ENCODE results near the gene ROR1.

The ROR1 gene

GRCh38 chr1:63792152-63792551 is 18.3 kb downstream of the ROR1 start:
- DNase-seq (ENCODE audit: low spot score) (no peak), FAIRE-seq (no peak)

GRCh38 chr1:63793741-63794240 is 20.0 kb downstream of the ROR1 start:
- FAIRE-seq (no peak), DNase-seq (ENCODE audit: low spot score) (no peak)

- no peak for FAIRE-seq
- DNase-seq (ENCODE audit: low spot score): peak; percentile 17
Measured at GRCh38 chr1:63794354-63794753, 20.5 kb downstream of the ROR1 start.

GRCh38 chr1:63794939-63795378 is 21.1 kb downstream of the ROR1 start:
- FAIRE-seq (peak; percentile 98), DNase-seq (ENCODE audit: low spot score) (peak; percentile 88)

GRCh38 chr1:63795455-63795854 is 21.6 kb downstream of the ROR1 start:
- FAIRE-seq: no peak
- no peak for DNase-seq (ENCODE audit: low spot score)

GRCh38 chr1:63797056-63797726 is 23.4 kb downstream of the ROR1 start:
- peak; percentile 98 for FAIRE-seq
- peak; percentile 90 for DNase-seq (ENCODE audit: low spot score)

GRCh38 chr1:63798284-63798683 is 24.5 kb downstream of the ROR1 start:
- no peak for DNase-seq (ENCODE audit: low spot score)
- no peak for FAIRE-seq

GRCh38 chr1:63799307-63799706 is 25.5 kb downstream of the ROR1 start:
- DNase-seq (ENCODE audit: low spot score): no peak
- no peak for FAIRE-seq

- FAIRE-seq (no peak), DNase-seq (ENCODE audit: low spot score) (no peak)
Measured at GRCh38 chr1:63799820-63800219, 26.0 kb downstream of the ROR1 start.

GRCh38 chr1:63802109-63802508 is 28.3 kb downstream of the ROR1 start:
- FAIRE-seq (no peak), DNase-seq (ENCODE audit: low spot score) (no peak)

- no peak for FAIRE-seq
- DNase-seq (ENCODE audit: low spot score): no peak
Measured at GRCh38 chr1:63804829-63805484, 31.1 kb downstream of the ROR1 start.

- FAIRE-seq (no peak), DNase-seq (ENCODE audit: low spot score) (no peak)
Measured at GRCh38 chr1:63807046-63807445, 33.2 kb downstream of the ROR1 start.

- peak; percentile 94 for FAIRE-seq
- DNase-seq (ENCODE audit: low spot score): peak; percentile 63
Measured at GRCh38 chr1:63810936-63811469, 37.2 kb downstream of the ROR1 start.

- FAIRE-seq (no peak), DNase-seq (ENCODE audit: low spot score) (no peak)
Measured at GRCh38 chr1:63812071-63812700, 38.4 kb downstream of the ROR1 start.

GRCh38 chr1:63813829-63814277 is 40.0 kb downstream of the ROR1 start:
- peak; percentile 92 for FAIRE-seq

GRCh38 chr1:63816217-63816815 is 42.5 kb downstream of the ROR1 start:
- DNase-seq (ENCODE audit: low spot score): peak; percentile 44
- FAIRE-seq: peak; percentile 30

More at GRCh38 chr1:63813829-63814277, 40.0 kb downstream of the ROR1 start:
- peak; percentile 64 for DNase-seq (ENCODE audit: low spot score)

GRCh38 chr1:63817152-63817667 is 43.4 kb downstream of the ROR1 start:
- FAIRE-seq: peak; percentile 96

GRCh38 chr1:63817700-63818099 is 43.9 kb downstream of the ROR1 start:
- FAIRE-seq: no peak
- DNase-seq (ENCODE audit: low spot score): no peak

More at GRCh38 chr1:63817152-63817667, 43.4 kb downstream of the ROR1 start:
- DNase-seq (ENCODE audit: low spot score): peak; percentile 86

- DNase-seq (ENCODE audit: low spot score) (peak; percentile 59), FAIRE-seq (peak; percentile 95)
Measured at GRCh38 chr1:63818567-63819325, 44.9 kb downstream of the ROR1 start.

GRCh38 chr1:63819795-63820194 is 46.0 kb downstream of the ROR1 start:
- FAIRE-seq (no peak), DNase-seq (ENCODE audit: low spot score) (no peak)
